ENCODE results near the gene SRRM1.

DNA sequence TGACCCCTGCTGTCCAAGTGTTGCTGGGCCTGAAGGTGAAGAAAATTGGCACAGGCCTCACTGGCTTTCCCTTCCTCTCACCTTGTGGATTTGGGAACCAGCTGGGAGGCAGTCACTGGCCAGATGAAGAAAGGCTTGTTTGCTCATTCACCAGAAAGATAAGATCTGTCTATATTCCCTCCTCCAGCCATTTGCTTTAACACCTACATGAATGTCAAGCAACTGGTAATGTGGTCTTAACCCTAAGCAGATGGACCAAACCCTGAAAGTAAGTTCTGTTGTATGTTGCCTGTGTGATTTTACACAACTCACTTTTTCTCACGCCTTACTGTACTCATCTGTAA, 10.3 kb upstream of the SRRM1 start:
- TF ChIP-seq POLR2A (IDR thresholded peaks at IDR 0.05), result no peak
- TF ChIP-seq, protein P1, sequence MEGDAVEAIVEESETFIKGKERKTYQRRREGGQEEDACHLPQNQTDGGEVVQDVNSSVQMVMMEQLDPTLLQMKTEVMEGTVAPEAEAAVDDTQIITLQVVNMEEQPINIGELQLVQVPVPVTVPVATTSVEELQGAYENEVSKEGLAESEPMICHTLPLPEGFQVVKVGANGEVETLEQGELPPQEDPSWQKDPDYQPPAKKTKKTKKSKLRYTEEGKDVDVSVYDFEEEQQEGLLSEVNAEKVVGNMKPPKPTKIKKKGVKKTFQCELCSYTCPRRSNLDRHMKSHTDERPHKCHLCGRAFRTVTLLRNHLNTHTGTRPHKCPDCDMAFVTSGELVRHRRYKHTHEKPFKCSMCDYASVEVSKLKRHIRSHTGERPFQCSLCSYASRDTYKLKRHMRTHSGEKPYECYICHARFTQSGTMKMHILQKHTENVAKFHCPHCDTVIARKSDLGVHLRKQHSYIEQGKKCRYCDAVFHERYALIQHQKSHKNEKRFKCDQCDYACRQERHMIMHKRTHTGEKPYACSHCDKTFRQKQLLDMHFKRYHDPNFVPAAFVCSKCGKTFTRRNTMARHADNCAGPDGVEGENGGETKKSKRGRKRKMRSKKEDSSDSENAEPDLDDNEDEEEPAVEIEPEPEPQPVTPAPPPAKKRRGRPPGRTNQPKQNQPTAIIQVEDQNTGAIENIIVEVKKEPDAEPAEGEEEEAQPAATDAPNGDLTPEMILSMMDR (IDR thresholded peaks at IDR 0.05 in 4 of 5, conservative IDR thresholded peaks at IDR 0.05 in 1 of 5), result no peak
